Hepatocyte (in vitro differentiated cells): ENCODE measurements around the gene ARHGEF4.

Source experiments
- CTCF ChIP-seq: fragments of 200-600 bp; sonication (generic); IDR thresholded peaks from 2 replicates; pipeline ENCODE4 v1.5.1; 2016; ENCODE audit warnings: antibody characterized with exemption, mild to moderate bottlenecking; ENCODE audit not compliant: poor library complexity
- EZH2 ChIP-seq: fragments of 200-600 bp; sonication (generic); IDR thresholded peaks from 2 replicates; pipeline ENCODE4 v1.6.1; 2016; ENCODE audit warnings: antibody characterized with exemption, mild to moderate bottlenecking, borderline replicate concordance
- EZH2phosphoT487 ChIP-seq: fragments of 200-600 bp; sonication (generic); IDR thresholded peaks from one replicate; pipeline ENCODE4 v1.6.1; 2018; ENCODE audit warnings: antibody characterized with exemption, mild to moderate bottlenecking, low read depth, moderate library complexity; ENCODE audit not compliant: unreplicated experiment, severe bottlenecking

DNA sequence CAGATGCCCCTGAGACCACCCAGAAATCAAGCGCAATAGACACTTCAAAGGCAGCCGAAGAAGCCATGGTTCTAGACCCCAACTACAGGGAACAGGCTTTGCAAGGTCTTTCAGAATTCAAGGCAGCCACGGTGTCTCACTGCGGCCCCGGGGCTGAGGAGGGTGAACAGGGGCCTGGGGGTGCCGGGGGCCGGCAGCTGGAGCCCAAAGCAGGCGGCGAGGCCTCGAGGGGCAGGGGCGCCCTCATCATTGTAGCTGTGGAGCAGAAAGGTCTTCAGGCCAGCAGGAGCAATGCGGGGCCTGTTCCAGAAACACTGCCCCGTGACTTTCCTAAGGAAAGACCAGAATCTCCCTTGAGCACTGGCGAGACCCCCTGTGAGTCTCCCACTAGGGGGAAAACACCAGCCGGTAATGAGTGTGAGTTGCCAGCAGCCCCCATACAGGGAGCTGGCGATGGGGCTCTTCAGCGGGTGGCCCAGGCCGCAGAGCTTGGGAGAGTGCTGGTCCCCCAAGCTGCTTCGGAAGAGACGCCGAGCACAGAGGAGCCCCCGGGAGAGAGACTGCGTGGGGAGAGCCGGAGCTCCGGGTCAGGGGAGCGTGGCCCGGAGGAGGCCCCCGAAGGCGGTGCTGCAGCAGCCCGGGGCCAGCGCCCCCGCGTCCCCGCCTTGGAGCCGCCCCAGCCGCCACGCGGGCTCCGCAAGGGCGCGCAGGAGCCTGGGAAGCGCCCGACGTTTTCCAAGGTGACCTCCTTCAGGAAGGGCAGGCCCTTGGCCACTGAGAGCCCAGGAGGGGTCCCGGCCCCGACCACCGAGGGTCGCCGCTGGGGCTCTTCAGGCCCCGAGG lies 79.1 kb downstream of the ARHGEF4 start:
- no peak for TF ChIP-seq CTCF
- no peak for TF ChIP-seq EZH2
- TF ChIP-seq EZH2phosphoT487, result no peak
